Hippocampal formation (tissue), 2 donors: ENCODE results near the gene PLK5.
"Not testable (repeated sequence)": the region's sequence is repeated elsewhere in the genome, so short reads cannot be mapped to it uniquely, and the experiment has no call there.

Experiments used
- DNase-seq, 2 donors: peaks; one replicate each; lab custom pipeline; 2025; lab: John Stamatoyannopoulos, UW

The PLK5 gene, protein sequence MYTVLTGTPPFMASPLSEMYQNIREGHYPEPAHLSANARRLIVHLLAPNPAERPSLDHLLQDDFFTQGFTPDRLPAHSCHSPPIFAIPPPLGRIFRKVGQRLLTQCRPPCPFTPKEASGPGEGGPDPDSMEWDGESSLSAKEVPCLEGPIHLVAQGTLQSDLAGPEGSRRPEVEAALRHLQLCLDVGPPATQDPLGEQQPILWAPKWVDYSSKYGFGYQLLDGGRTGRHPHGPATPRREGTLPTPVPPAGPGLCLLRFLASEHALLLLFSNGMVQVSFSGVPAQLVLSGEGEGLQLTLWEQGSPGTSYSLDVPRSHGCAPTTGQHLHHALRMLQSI

DNA sequence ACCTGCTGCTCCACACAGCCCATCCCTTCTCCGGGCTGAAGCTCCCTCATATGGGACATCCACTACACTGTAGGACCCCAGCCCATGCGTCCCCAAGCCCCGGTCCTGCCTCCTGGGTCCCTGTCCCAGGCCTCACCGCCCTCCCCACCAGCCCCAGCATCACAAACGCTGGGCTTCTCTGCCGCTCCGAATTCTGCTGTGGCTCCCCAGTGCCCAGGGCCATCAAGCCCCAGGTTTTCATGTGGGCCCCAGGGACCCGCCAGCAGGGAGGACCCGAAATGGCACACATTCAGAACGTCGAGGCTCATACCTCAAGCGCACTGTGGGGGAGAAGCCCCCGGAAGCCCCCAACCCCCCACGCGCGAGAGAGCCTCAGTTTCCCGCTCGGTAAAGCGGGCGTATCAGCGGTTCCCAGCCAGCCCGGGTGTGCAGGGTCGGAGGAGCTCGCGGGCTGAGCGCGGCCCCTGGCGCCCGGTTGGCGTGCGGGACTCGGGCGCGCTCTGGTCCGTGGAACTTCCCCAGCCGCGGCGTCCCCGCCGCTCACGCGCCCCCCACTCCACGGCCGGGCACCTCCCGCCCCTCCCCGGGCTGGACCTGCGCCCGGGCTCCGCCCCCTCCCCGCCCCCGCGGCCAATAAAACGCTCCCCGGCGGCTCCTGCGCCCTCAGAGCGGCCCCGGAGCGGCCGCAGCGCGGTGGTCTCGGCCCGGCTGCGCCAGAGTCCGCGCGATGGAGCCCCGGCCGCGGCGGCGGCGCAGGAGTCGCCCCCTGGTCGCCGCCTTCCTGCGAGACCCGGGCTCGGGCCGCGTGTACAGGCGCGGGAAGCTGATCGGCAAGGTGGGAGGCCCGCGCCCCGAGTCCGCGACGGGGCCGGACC, at the start of gene PLK5:
Gene PLK5 (plus strand): TSS at position 666 of the 875 bp plus-strand sequence. CDS start 2,920 bp downstream, outside the sequence.
- no peak for DNase-seq

DNA sequence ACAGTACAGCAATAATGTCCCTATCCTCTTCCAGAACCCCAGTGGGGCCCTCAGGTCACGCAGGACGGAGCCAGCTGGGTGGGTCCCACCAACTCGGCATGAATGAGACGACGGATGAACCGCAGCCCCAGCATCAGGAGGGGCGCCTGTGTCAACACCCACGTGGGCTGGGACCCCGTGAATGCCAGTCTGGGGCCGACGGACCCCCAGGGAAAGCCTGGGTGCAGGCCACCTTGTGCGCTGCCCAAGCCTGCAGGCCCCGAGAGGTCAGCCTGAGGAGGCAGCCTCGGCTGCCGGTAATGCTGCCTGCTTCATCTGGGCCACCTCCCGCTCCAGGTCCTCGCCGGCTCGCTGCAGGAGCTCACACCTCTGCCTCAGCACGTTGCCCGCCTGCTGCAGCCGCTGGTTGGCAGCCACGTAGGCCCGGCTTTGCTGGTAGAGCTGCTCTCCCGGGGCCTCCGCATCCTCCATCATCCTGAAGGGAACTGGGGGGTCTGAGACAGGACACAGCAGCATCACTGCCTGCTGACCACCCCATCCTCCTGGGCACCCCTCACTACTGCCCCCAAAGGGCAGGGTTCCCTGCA, 49.0 kb upstream of the PLK5 start:
- DNase-seq: no peak

DNA sequence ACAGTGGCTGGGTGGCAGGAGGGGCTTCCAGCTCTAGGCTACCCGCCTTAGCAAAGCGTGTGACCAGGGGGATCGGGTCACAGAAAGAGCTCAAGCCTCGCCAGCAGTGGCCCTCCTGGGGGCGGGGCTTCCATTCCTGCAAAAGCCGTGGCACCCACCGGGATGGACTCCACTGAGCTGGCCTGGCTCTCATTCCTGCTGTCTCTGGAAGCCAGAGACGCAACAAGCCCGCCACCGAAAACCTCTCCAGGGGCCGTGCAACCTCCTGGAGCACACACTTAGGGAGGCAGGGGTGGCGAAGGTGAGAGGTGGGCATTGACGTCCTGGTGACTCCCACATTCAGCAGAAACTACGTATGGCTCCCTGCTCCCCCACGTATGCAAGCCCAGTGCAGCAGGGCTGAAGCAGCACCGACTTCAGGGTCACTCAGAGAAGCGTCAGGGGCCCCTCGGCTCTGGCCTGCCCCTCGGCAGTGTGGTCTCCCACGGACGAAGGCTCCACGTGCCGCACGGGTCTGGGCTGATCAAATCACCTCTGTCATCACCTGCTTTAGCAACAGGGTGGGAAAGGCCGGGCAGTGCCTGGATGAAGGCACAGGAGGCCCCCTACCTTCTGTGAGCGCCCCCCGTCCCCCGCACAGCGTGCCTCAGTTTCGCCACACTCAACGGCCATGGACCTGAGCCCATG, 48.0 kb upstream of the PLK5 start:
- DNase-seq: no peak

DNA sequence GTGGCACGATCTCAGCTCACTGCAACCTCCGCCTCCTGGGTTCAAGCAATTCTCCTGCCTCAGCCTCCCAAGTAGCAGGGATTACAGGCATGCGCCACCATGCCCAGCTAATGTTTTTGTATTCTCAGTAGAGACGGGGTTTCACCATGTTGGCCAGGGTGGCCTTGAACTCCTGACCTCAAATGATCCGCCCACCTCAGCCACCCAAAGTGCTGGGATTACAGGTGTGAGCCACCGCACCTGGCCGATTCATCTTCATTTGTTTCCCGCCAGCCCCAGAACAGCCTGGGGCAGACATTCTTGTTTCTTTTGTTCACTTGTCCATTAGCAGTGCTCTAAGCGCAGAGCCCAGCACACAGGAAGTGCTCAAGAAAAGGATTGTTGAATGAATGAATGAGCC, 46.8 kb upstream of the PLK5 start:
- DNase-seq: not testable (repeated sequence)

DNA sequence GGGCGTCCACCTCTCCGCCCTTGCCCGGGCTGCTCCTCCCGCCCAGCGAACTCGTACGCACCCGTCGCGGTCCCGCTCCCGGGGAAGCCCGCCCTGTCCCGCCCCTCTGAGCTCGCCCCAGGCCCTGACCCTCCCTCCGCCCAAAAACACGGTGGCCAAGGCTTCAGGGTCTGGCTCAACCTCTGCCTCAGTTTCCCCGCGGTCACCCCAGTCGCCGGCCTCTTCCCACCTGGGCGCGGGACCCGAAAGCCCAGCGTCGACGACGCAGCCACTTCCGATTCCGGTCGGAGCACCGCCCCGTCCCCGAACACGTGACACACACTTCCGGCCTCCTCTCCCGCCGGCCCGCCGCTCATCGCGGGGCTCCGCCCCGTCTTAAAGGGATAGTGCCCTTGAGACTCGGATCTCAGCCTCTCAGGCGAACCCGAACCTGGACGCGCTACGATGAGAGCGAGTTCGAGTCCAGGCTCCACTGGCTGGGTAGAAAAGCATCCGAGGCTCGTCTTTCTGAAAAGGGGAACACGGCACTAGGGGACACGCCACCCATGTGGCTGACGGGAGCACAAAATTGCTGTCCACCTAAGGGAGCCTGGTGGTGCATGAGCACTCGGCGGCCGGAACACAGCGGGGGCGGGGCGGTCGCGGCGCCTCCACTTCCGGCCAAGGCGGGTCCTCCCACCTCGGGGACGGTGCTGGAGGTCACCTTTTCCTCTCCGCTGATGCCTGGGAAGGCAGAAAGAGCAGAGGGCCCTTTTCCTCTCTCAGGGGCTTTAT, 44.8 kb upstream of the PLK5 start, which contains the start of gene C19orf25:
Gene C19orf25 (minus strand): TSS at position 282 of the 774 bp plus-strand sequence. CDS start 312 bp downstream, outside the sequence.
- peak; percentile 90 to 91 for DNase-seq

DNA sequence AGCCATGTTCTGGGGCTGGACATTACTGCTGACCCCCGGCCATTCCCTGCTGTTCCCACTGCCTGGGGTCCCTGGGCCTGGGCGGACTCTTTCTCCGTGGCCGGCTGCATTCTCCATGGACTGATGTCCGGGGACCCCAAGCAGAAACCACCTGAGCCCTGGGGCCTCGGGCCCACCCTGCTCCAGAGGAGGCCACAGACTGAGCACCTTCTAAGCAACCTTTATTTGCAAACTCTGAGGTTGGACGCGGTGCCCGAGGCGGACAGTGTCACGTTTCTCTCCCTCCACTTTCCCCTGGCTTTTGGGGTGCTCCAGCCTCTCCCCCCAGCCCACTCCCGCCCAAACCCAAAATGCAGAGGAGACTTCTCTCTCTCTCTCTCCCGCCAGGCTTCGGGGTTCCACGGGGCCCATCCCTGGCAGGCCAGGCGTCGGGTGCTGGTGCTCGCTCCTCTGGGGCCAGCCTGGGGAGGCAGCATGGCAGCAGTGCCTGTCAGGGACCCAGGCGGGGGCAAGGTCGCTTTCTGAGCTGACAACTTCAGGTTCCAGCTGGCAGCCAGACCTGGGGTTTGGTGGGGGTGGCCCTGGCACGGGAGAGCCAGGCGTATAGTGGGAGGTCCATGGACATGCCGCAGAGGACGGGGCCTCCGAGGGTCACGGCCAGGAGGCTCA, 42.5 kb upstream of the PLK5 start:
- no peak for DNase-seq

DNA sequence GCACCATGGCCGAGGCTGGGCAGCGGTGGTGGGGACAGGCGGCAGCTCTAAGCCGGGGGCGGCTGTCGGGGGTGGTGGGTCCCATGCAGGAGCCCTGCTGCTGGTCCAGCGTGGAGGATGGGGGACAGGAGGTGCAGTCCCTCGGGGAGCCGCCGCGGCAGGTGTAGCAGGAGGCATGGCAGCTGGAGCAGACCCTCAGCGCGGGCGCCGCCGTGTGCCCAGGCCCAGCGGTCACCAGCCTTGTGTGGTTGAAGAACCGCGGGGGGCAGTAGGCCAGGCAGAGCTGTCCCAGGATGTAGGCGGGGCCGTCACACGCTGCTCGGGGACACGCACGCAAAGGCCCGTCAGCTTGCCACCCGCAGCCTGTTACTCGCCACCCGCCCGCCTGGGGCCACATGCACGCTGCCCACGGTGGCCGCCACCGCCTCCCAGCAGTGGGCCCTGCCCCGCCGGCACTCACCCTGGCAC, 42.0 kb upstream of the PLK5 start:
- DNase-seq: no peak

DNA sequence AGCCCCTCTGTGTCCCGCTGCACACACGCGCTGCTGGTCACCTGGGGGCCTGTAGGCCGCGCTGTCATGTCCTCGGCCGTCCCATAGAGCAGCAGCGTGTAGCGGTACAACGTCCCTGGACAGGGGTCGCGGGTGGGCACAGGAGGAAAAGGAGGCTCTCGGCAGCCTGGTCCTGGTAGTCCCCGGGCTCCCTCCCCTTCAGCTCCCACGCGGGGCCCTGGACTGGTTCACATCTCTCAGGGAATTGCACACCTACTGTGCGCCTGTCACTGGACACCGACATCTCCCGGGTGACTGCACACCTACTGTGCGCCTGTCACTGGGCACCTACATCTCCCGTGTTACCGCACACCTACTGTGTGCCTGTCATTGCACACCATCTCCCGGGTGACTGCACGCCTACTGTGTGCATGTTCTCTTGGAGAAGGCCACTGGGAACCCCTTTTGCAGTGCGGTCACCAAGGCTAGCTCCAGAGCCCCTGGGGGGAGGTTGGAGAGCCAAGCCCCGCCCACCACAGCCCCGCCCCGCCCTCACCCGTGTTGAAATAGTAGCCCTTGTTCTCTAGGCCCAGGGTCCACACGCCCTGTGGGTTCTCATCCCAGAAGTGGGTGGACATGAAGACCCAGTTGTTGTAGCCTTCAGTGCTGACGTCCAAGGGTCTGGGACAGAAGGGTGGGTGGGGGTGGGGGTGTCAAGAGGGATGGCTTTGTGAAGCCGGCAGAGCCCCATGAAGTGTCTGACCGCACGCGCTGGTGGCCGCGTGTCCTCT, 41.3 kb upstream of the PLK5 start:
- DNase-seq: no peak

DNA sequence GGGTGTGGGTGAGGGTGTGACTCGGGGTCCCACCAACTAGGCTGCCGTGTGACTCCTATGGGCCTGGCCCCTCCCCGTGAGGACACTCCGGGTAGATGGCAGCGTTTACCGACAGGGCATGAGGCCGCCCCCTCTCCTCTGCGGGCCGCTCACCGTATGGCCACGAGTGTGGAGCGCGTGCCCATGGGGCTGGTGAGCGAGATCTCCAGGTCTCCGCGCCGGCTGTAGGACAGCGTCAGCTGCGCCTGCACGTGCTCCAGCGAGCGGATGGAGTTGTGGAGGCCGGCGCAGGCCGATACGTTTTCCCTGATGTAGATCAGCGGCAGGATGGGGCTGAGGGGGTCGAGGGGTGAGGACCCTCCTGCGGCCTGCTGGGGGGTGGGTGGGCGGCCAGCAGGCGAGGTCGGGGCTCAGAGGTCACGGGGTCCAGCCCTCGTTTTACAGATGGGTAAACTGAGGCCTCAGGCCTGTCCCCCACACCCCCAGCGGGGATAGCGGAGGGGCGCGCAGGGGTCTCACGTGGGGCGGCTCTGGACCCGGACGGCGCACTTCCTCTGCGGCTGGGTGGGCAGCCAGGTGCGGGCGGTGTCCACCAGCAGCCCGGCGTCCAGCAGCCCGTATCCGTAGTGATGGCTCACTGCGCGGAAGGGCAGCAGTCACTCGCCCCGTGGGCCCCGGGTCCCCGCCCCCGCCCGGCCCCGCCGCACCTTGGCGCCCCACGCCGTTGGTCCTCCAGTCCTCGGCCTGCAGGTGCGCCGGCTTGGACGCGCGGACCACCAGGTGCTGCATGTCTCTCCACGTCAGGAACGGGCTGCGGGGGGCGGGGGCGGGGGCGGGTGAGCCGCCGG, 40.5 kb upstream of the PLK5 start:
- no peak for DNase-seq

DNA sequence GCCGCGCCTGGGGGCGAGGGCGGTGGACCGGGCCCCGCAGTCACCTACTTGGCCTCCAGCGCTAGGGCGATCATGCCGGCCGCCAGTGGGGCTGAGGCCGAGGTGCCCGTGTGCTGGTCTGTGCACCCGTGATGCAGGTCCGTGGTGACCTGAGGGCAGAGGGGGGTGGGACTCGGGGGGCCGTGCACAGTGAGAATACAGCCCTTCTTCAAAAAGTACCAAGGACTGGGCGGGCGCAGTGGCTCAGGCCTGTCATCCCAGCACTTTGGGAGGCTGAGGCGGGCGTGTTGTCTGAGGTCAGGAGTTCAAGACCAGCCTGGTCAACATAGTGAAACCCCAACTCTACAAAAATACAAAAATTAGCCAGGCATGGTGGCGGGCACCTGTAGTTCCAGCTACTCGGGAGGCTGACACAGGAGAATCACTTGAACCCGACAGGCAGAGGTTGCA, 39.9 kb upstream of the PLK5 start:
- no peak for DNase-seq

DNA sequence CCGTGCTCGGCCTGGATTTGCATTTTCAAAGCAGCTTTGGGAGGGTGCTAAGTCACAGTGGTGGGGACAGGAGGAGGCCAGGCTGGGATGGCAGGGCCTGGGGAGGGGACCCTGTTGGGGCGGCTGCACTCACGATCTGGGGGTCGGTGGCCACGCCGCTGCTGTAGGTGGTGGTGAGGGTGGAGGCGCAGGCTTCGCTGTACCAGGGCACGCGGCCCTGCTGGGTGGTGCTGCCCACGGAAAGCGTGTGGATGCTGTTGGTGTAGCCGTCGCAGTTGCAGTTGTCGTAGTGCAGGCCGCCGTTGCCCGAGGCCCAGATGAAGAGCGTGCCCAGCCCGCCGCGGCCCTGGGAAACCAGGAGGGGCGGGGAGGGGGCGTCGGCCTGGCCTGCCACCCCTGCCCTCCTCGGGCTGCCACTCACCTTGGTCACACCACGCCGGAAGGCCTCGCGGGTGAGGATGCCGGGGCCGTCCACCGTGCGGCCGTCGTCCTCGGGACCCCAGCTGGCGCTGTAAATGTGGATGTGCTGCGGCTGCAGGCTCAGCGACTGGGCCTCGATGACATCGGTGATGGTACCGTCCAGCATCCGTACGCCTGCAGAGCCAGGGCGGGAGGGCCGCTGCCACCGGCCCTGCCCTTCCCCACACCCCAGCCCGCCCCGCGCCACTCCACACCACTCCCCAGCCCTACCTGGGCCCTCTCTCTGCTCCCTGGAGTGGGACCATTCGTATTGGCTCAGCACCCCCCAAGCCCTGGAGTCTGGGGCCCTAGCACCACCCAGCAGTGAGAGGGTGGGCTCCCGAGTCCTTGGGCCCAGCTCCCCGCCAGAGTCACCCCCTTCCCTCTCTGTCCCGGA, 36.9 kb upstream of the PLK5 start:
- DNase-seq: no peak

DNA sequence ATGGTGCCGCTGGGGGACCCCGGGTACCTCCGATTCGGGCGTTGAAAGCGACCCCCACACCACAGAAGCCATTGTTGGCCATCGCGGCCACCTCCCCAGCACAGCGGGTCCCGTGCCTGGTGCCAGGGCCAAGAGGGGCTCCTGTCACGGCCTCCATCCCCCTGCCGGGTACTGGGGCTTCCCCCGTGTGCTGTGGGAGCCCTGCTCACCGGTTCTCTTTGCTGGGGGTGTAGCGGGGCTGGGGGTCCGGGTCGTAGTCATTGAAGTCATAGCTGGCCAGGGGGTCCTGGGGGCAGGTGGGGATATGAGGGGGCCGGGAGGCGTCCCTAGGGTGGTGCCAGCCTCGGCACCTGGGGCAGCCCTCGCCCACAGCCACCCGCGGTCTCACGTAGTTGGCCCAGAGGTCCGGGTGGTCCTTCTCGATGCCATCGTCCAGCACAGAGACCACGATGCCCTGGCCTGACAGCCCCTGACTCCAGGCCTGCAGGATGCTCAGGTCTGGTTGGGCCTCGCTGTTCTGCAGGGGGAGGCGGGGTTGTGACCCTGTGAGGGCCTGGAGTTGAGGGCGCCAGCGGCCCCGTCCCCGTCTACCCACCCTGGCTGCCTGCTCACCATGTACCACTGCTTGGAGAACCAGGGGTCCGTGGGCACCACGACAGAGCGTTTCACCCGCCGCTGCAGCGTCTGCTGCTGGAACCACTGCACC, 36.1 kb upstream of the PLK5 start:
- no peak for DNase-seq

DNA sequence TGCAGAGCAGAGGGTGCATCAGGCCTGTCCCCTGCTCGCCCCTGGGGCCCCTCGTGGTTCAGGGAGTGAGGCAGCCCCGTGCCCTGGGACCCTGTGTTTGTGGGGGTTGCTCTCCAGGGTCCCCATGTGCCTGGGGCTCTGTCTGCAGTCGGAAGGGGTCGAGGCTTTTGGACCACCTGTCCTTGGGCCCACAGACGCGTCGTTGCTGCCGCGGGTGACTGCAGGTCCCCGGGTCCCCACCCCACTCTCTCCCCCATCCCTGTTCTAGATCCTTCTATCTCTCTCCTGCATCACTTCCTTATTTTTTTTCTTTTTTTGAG, 35.6 kb upstream of the PLK5 start:
- no peak for DNase-seq

DNA sequence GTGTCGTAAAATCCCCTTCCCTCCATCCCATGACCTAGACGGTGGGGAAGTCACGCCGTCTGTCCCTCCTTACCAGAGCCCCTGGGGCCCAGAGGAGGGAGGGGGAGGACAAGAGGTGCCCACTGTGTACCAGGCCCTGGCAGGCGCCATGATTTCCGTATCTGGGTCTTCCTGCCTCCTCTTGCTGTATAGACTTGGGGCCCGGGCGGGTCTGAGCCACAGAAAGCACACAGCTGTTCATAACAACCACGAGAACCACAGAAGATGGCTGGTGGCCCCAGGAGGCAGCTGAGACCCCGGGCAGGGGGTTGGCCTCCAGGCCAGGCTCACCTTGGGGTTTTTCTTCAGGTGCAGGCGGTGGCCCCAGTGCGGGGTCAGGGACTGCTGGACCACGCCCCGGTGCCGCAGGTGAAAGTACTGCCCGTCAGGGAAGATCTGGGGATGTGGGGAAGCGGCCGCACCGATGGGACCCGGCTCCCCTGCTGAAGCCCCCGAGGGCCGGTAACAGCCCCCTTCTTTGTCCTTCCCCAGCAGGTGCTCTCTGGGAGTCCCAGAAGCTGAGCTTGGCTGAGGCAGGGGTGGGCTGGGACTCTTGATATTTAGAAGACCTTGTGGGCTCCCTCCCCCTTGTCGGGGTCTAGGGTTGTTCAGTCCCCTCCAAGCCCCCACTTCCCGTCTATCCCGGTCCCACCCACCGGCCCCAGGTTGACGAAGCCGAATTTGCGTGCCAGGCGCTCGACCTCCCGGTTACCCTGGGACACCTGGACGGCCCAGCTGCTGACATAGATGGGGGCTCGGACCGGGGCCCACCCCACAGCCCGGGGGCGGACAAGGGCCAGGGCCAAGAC, 34.2 kb upstream of the PLK5 start:
- no peak for DNase-seq

DNA sequence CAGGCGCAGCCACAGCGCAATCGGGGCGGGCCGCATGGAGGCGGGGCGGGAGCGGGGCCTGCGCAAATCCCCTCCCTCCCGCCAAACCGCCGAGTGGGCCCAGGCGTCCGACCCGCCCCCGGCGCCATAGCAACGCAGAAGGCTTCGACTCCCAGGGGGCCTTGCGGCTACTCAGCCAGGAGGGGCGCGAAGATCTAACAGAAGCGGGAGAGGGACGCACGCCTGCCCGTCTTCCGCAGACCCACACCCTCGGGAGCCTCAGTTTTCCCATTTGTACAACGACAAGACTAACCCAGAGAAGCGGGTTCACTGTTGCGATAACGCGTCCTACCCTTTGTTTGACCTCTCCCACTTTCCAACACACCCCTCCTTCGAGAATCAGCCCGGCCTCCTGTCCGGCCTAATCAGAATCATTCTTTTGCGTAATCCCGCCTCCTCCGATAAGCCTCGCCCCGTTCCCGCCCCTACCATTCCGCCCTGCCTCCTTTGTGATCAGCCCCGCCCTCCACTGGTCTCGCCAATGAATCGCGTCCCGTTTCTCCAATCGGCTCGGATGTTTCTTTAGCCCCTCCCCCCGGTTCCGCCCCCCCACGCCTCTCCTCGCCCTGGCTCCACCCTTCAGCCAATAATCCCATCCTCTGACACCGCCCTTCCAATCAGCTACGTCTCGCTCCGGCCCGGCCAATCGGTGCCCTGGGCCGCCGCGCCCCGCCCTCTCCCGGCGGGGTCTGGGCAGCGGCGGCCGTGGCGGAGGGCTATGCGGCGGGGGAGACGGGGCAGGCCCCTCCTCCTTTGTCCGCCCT, 33.4 kb upstream of the PLK5 start, which contains the start of gene PCSK4:
Gene PCSK4 (minus strand): TSS at position 40 of the 803 bp plus-strand sequence. CDS start 4 bp downstream, at position 36.
- peak; percentile 99 to 100 for DNase-seq
